HG03457 (cell line): Measurements from ENCODE around the gene MPIG6B.
"Not testable (repeated sequence)": the region's sequence is repeated elsewhere in the genome, so short reads cannot be mapped to it uniquely, and the experiment has no call there.

Experiments
- ATAC-seq: cut with Tn5 transposase; IDR thresholded peaks from one replicate; pipeline ENCODE4 v1.9.1; 2021; ENCODE audit warnings: moderate number of reproducible peaks; ENCODE audit not compliant: unreplicated experiment

Gene MPIG6B

DNA sequence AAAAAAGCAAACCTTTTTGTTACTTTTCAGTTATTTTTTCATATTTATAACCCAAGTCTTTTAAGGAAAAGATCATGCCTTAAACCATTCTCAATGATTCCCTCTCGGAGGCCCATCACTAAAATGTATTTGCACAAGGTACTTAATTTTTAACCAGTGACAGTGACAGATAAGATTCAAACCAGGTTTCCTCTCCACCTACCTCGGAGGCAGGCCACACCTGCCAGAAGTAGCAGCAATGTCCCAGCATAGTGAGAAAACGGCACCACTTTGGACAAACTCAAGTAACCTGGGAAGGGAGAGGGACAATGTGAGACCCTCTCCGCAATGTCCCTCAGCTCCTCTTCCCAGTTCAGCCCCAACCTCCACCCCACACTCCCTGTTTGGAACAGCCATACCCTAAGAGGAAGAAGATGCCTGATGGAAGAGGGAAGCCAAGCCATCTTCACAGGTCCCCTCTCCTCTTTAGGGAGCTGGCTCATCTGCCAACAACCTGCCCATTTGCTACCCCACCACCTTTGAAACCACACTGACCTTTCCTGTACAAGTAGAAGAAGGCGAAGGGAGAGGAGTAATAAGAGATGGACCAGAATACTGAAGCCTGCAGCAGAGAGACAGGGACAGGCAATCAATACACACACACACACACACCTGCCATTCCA lies 22.3 kb upstream of the MPIG6B start:
- no peak for ATAC-seq

- no peak for ATAC-seq
Measured at GRCh38 chr6:31701666-31702404, 21.3 kb upstream of the MPIG6B start.

DNA sequence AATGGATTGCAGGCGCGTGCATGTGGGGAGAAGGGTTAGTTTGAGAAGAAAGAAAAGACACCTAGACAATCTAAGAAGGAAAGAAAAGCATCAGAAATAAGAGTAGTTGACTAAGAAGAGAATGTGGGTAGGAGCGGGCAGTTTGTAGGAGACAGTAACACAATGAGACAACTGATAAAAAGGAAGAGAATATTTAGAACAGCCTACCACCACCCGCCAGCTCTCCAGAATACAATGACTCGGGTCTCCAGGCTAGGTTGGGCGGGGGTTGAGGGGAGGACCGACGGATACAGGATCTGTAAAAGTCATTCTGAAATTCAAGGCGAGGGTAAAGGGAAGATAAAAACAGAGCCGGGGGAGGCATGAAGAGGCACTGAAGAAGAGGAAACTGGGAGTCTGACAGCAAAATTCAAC lies 20.8 kb upstream of the MPIG6B start:
- ATAC-seq = no peak

DNA sequence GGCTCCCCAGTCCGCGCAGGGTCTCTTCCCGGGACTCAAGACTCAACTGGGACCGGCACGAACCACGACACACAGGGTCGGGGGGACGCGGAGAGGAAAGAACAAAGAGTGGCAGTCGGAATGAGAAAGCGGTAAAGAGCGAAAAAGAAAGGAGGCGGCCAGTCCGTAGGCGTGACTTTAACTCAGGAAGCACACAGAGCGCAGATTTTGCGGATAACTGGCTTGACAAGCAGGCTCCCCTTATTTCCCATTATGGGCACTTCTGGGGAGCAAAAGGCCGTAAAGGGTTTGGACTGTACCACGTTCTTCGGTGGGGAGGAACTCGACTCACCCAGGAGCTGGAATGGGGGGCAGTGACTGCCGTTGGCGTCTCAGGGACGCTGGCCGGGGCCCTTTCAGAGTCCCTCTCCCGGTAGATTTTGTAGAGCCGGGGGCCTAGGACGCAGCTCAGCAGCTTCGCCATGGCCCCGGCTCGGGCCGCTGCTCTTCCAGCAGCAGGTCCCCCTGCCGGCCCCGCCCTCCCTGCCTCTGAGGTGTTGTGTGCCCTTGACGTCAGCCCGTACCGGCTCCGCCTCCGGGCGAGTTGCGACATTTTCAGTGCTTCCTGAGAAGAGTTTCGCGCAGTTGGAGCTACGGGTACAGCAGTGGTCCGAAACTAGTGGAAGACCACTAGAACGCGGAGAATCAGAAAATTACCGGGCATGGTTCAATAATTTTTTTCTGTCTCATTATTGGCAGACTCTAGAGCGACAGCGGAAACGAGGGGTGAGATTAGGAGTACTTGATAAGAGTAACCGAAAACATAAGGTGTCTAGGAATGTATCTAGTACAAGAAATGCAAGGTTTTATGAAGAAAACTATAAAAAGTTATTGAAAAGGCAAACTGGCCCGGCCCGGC lies 20.1 kb upstream of the MPIG6B start, which contains the start of gene ABHD16A:
Gene ABHD16A (minus strand): TSS at position 506 of the 898 bp plus-strand sequence. CDS start 43 bp downstream, at position 463.
- ATAC-seq = no peak

- ATAC-seq = no peak
Measured at GRCh38 chr6:31705931-31706330, 17.2 kb upstream of the MPIG6B start.

DNA sequence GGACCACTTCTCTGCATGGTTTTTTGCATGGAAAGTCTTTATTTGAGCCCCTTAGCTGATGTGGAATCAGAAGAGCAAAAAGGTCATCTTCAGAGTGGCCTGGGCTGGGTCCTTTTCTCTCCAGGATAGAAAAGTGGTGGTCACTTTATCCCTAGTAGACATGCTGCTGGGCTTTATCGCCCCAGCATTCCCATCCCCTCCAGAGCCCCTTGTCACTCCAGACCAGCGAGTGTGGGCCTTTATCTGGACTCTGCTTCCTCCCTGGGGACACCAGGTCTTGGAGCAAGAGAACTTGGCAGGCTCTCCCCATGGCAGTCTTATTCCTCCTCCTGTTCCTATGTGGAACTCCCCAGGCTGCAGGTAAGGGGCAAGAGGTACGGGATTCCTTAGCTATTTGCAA lies 16.6 kb upstream of the MPIG6B start, which contains the start of gene LY6G6F:
Gene LY6G6F (plus strand): TSS at position 268 of the 400 bp plus-strand sequence. CDS start 41 bp downstream, at position 309.
- ATAC-seq = no peak

DNA sequence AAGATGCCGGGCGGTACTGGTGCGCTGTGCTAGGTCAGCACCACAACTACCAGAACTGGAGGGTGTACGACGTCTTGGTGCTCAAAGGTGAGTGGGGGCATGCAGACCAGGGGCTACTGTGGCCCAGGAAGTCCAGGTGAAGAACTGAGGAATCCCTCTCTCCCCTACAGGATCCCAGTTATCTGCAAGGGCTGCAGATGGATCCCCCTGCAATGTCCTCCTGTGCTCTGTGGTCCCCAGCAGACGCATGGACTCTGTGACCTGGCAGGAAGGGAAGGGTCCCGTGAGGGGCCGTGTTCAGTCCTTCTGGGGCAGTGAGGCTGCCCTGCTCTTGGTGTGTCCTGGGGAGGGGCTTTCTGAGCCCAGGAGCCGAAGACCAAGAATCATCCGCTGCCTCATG lies 15.5 kb upstream of the MPIG6B start:
- ATAC-seq = no peak

GRCh38 chr6:31708224-31708623 lies 14.9 kb upstream of the MPIG6B start:
- ATAC-seq = no peak

GRCh38 chr6:31709157-31709556 lies 14.0 kb upstream of the MPIG6B start:
- ATAC-seq = not testable (repeated sequence)

DNA sequence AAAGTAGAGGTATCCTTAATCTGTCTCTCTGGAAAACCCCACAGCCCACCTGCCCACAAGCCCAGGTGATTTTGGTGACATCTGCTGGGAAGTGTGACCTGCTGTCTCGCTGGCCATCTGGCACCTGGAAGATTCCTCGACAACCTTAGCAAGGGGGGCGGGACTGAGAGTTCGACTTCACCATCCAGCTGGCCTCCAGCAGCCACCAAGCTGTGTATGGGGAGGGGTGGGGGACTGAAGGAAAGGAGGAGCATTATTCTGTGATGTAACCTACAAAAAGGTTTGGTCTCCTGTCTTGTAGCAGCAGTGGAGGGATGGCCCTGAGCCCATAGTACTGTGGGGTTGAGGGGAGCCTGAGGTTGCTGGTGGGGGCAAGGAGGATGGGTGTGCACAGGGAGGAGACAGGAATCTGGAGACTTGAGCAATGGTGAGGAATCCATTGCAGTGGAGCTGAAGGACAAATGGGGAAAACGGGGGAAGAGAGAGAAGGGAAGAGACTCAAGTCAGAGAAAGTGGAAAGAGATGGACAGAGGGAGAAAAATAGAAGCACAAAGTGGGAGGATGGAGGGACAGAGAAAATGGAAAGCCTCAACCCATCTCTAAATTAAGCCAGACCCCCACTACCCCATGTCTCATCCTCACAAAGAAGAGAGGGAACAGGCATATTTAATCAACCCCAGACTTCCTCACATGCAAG lies 12.5 kb upstream of the MPIG6B start:
- ATAC-seq = no peak

- ATAC-seq = no peak
Measured at GRCh38 chr6:31711233-31711632, 11.9 kb upstream of the MPIG6B start.

DNA sequence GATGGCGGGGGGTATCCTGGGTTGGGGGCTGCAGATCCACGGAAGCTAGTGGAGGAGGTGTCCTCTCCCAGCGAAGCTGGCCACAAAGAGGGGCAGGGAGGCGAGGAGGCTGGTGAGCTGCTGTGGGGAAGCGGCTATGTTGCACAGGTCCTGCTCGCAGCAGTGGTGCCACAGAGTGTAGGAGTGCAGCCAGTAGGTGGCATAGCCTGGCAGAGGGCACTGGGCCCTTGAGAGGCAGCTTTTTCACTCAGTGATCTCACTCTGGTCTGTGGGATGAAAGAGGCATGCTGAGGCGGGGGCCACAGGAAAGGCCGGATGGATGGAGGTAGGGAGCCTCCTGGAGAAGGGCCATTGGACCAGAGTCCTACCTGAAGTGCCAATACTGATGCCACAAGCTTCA lies 10.9 kb upstream of the MPIG6B start:
- ATAC-seq = no peak

GRCh38 chr6:31713465-31713864 lies 9.7 kb upstream of the MPIG6B start:
- ATAC-seq = no peak

GRCh38 chr6:31713991-31714684 lies 9.0 kb upstream of the MPIG6B start:
- ATAC-seq = no peak

GRCh38 chr6:31715022-31715958 lies 7.9 kb upstream of the MPIG6B start, which contains the start of gene LY6G6D:
Gene LY6G6D, plus strand, starts transcription at chr6:31715348. Its CDS starts 8 bp downstream, at chr6:31715356.
- ATAC-seq = no peak

DNA sequence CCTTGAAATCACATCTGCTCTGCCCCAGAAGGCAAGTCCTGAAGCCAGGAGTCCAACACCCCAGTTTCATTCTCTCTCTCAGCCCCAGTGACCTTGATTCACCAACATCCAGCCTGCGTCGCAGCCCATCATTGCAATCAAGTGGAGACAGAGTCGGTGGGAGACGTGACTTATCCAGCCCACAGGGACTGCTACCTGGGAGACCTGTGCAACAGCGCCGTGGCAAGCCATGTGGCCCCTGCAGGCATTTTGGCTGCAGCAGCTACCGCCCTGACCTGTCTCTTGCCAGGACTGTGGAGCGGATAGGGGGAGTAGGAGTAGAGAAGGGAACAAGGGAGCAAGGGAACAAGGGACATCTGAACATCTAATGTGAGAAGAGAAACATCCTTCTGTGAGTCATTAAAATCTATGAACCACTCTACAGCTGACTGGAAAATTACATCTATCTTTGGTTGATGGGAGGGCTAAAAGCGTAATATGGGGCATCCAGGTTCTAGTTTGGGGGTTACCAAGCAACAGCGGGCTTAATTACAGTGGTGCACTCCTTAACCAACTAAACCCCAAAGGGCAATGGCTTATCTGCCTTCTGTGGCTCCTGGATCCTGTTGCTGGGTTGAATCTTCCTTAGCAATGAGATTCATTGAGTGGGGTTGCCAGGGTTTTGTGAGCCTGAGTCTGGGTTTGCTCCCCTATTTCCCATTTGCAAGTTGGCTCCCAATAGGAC lies 5.5 kb upstream of the MPIG6B start:
- ATAC-seq = no peak

GRCh38 chr6:31718265-31718664 lies 4.9 kb upstream of the MPIG6B start:
- ATAC-seq = no peak

DNA sequence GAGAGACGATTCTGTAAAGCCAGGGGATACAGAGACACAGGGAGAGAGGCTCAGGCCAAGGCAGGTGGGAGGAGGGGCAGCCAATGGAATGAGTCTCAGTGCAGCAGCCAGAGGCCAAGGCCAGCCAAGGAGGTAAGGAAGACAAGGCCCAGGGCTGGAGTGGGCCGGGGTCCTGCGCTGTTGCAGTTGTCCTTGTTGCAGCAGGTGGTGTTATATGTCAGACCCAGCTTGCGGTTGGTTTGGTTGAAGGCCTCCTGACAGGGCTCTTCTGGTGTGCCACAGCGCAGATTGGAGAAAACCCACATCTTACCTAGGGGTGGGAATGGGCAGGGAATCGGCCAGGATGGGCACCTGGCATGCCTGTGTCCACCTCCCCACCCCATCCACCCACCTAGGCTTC lies 4.2 kb upstream of the MPIG6B start:
- ATAC-seq = no peak
